Gastroesophageal sphincter (tissue), 3 donors: ENCODE results near the gene SLC44A4.

Experiments used
- EP300 ChIP-seq: sonication (generic); formaldehyde crosslinking; IDR thresholded peaks from one replicate; pipeline ENCODE4 v1.6.1; 2017; ENCODE audit warnings: antibody characterized with exemption, mild to moderate bottlenecking
- POLR2A ChIP-seq, 2 donors: fragments of 450-650 bp; IDR thresholded peaks; one replicate each; pipeline ENCODE4 v1.6.1; 2017; ENCODE audit warnings: antibody characterized with exemption in 2 of 2, mild to moderate bottlenecking in 2 of 2, moderate library complexity in 1 of 2
- POLR2AphosphoS5 ChIP-seq: sonication (generic); formaldehyde crosslinking; IDR thresholded peaks from one replicate; pipeline ENCODE4 v1.6.1; 2017; ENCODE audit warnings: antibody characterized with exemption
- TF ChIP-seq, protein P1 (sequence below), 4 experiments: fragments of 200-600 bp in 2 of 4; fragments of 450-650 bp in 2 of 4; sonication (generic) in 1 of 4; IDR thresholded peaks; one replicate each; pipeline ENCODE4 v1.5.1; 2017 to 2019; ENCODE audit warnings: antibody characterized with exemption in 4 of 4, mild to moderate bottlenecking in 2 of 4, moderate library complexity in 2 of 4

DNA sequence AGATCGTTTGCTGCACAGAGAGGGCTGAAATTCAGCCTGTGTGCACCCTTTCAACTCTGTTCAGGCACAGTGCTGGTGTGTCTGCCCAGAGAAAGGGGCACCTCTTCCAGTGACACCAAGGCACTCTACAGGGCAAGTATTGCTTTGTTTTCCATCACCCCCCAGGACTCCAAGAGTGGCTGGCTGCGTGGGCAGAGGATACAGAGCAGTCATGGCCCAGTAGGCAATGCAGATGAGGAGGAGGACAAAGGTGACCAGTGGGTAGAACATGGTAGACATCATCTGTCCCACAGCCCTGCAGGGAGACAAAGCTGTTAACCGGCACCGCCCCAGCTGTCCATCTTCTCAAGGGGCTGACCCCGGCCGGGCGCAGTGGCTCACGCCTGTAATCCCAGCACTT lies 9.5 kb downstream of the SLC44A4 start:
- TF ChIP-seq, protein P1, sequence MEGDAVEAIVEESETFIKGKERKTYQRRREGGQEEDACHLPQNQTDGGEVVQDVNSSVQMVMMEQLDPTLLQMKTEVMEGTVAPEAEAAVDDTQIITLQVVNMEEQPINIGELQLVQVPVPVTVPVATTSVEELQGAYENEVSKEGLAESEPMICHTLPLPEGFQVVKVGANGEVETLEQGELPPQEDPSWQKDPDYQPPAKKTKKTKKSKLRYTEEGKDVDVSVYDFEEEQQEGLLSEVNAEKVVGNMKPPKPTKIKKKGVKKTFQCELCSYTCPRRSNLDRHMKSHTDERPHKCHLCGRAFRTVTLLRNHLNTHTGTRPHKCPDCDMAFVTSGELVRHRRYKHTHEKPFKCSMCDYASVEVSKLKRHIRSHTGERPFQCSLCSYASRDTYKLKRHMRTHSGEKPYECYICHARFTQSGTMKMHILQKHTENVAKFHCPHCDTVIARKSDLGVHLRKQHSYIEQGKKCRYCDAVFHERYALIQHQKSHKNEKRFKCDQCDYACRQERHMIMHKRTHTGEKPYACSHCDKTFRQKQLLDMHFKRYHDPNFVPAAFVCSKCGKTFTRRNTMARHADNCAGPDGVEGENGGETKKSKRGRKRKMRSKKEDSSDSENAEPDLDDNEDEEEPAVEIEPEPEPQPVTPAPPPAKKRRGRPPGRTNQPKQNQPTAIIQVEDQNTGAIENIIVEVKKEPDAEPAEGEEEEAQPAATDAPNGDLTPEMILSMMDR (IDR thresholded peaks at IDR 0.05), result no peak
- no peak for TF ChIP-seq POLR2A (IDR thresholded peaks at IDR 0.05)
- TF ChIP-seq POLR2AphosphoS5, result no peak
- TF ChIP-seq EP300, result no peak
